ENCODE data around the gene PIH1D1.

- no peak for TF ChIP-seq CTCF (IDR thresholded peaks at IDR 0.05)
- TF ChIP-seq POLR2A (IDR thresholded peaks at IDR 0.05) = no peak
Measured at GRCh38 chr19:49463960-49464740, 12.5 kb upstream of the PIH1D1 start.
